GM12874 (cell line): ENCODE measurements around the gene SEMA5A.

Experiments
- CTCF ChIP-seq: IDR thresholded peaks from 2 replicates; pipeline ENCODE4 v1.5.1; 2011; ENCODE audit warnings: low read depth, mild to moderate bottlenecking, control low read depth, low read length, moderate library complexity; ENCODE audit not compliant: insufficient read depth

SEMA5A gene

GRCh38 chr5:9121597-9121996 is 424.3 kb downstream of the SEMA5A start:
- no peak for TF ChIP-seq CTCF

GRCh38 chr5:9118852-9119251 is 427.0 kb downstream of the SEMA5A start:
- no peak for TF ChIP-seq CTCF

GRCh38 chr5:9115093-9115492 is 430.8 kb downstream of the SEMA5A start:
- TF ChIP-seq CTCF = no peak

GRCh38 chr5:9112520-9113291 is 433.2 kb downstream of the SEMA5A start:
- TF ChIP-seq CTCF = no peak

GRCh38 chr5:9108162-9108561 is 437.7 kb downstream of the SEMA5A start:
- no peak for TF ChIP-seq CTCF

- TF ChIP-seq CTCF = no peak
Measured at GRCh38 chr5:9105851-9106250, 440.0 kb downstream of the SEMA5A start.

- TF ChIP-seq CTCF = no peak
Measured at GRCh38 chr5:9104571-9105339, 441.1 kb downstream of the SEMA5A start.
